K562 (cell line): ENCODE results near the gene MCRS1. TPM values are rescaled to one million over a fixed set of nuclear protein-coding genes. Genes with fewer than 3 reads are reported as not detected.

Experiments used
- ATAC-seq: fragments of 200-7000 bp; cut with Tn5 transposase; 3 replicates; pipeline ENCODE4 v1.9.1; 2020; ENCODE audit warnings: moderate library complexity
- BruUV-seq: library from RNA; stranded (reverse); fragments of 400-500 nt; replicated peaks from 2 replicates; lab custom pipeline; 2021; lab: Mats Ljungman, UMichigan
- CTCF ChIA-PET: fragments of 300-600 bp; formaldehyde crosslinking; extraction: SDS; loops from one replicate; lab custom pipeline; 2021; ENCODE audit warnings: low intra/inter-chr PET ratio; lab: Yijun Ruan, JAX
- POLR2A ChIA-PET: fragments of 300-600, 350-650 bp; sonication (Branson Sonifier 250); formaldehyde crosslinking; extraction: SDS; loops from one replicate; lab custom pipeline; 2021; ENCODE audit warnings: antibody characterized with exemption, inconsistent platforms; lab: Yijun Ruan, JAX
- DNase-seq, 4 experiments: peaks; one replicate each; pipeline versions ENCODE4 v3.0.0 to v3.0.0-alpha.2; 2011 to 2018; ENCODE audit warnings: low spot score in 3 of 4, mixed read lengths in 3 of 4; ENCODE audit errors: extremely low read depth in 1 of 4
- FAIRE-seq: peaks from 2 replicates; lab custom pipeline; 2011; peaks lifted over from hg19 to GRCh38; lab: Jason Lieb, UNC
- H2AFZ ChIP-seq: 2 replicates; pipeline ENCODE4 v1.6.0; 2011; ENCODE audit warnings: low read depth, low read length, control low read depth, inconsistent platforms
- H3K27ac ChIP-seq: fragments of 200-600 bp; 3 replicates; pipeline ENCODE4 v1.8.0; 2011; ENCODE audit warnings: low read depth, mild to moderate bottlenecking, control low read depth, inconsistent platforms, low read length, moderate library complexity, mixed read lengths; ENCODE audit errors: extremely low read depth
- H3K27me3 ChIP-seq, 2 experiments: fragments of 300-600 bp in 1 of 2; 2 replicates in 1 of 2; 3 replicates in 1 of 2; pipeline versions ENCODE4 v1.6.0 to v1.8.0; 2011; ENCODE audit warnings: inconsistent platforms in 2 of 2, low read length in 2 of 2, mild to moderate bottlenecking in 1 of 2, mixed read lengths in 1 of 2, moderate library complexity in 1 of 2; ENCODE audit not compliant: control insufficient read depth in 2 of 2, insufficient read depth in 2 of 2
- H3K36me3 ChIP-seq: fragments of 300-600 bp; 3 replicates; pipeline ENCODE4 v1.8.0; 2011; ENCODE audit warnings: mild to moderate bottlenecking, low read length, inconsistent platforms; ENCODE audit not compliant: control insufficient read depth, insufficient read depth
- H3K4me1 ChIP-seq, 2 experiments: fragments of 200-600 bp in 1 of 2; replicated peaks in 1 of 2; 2 replicates in 1 of 2; 3 replicates in 1 of 2; pipeline versions ENCODE4 v1.5.1 to v1.8.0; 2011; ENCODE audit warnings: inconsistent platforms in 2 of 2, low read length in 2 of 2, mild to moderate bottlenecking in 1 of 2, mixed read lengths in 1 of 2, moderate library complexity in 1 of 2; ENCODE audit not compliant: control insufficient read depth in 2 of 2, insufficient read depth in 2 of 2
- H3K4me2 ChIP-seq: 2 replicates; pipeline ENCODE4 v1.6.1; 2011; ENCODE audit warnings: low read length, control low read depth, inconsistent platforms, mixed read lengths; ENCODE audit not compliant: insufficient read depth
- H3K4me3 ChIP-seq: fragments of 200-600 bp; sonication (generic), shearing (Covaris generic); 2 replicates; pipeline ENCODE4 v1.5.1; 2016; ENCODE audit warnings: control low read depth, inconsistent platforms
- H3K79me2 ChIP-seq: fragments of 200-600 bp; 3 replicates; pipeline ENCODE4 v1.8.0; 2011; ENCODE audit warnings: low read length, inconsistent platforms; ENCODE audit not compliant: control insufficient read depth, insufficient read depth
- H3K9ac ChIP-seq, 2 experiments: 2 replicates each; pipeline versions ENCODE4 v1.6.0 to v1.6.1; 2011; ENCODE audit warnings: low read depth in 2 of 2, low read length in 2 of 2, control low read depth in 1 of 2, inconsistent platforms in 1 of 2, mild to moderate bottlenecking in 1 of 2, mixed read lengths in 1 of 2; ENCODE audit not compliant: insufficient read depth in 1 of 2
- H3K9me1 ChIP-seq: one replicate; pipeline ENCODE4 v1.6.0; 2011; ENCODE audit warnings: inconsistent platforms, mild to moderate bottlenecking, low read length, moderate library complexity; ENCODE audit not compliant: control insufficient read depth, insufficient read depth
- H3K9me3 ChIP-seq: replicated peaks from 2 replicates; pipeline ENCODE4 v1.5.1; 2011; ENCODE audit warnings: low read depth, low read length, inconsistent platforms; ENCODE audit not compliant: control insufficient read depth, insufficient read depth
- H4K20me1 ChIP-seq: replicated peaks from 2 replicates; pipeline ENCODE4 v1.6.1; 2011; ENCODE audit warnings: low read length, inconsistent platforms, mixed read lengths; ENCODE audit not compliant: control insufficient read depth, insufficient read depth
- DDX20 ChIP-seq: fragments of 450-650 bp; IDR thresholded peaks from 2 replicates; pipeline ENCODE4 v1.6.1; 2016; ENCODE audit warnings: missing genetic modification characterization, low read depth, mild to moderate bottlenecking, missing compliant biosample characterization, moderate library complexity
- UBTF ChIP-seq, 2 experiments: IDR thresholded peaks; 2 replicates each; pipeline ENCODE4 v1.6.1; 2012; ENCODE audit warnings: improper control_type of control experiment in 2 of 2, low read depth in 2 of 2, low read length in 2 of 2, borderline replicate concordance in 1 of 2
- WGBS: fragments of 100-300 bp; shearing (Covaris generic); methylation state at CpG from one replicate; pipeline ENCODE4 v1.1.6; 2016; ENCODE audit warnings: low coverage, mixed read lengths; ENCODE audit not compliant: insufficient coverage; ENCODE audit errors: missing lambda C conversion rate; 5-methylcytosine and 5-hydroxymethylcytosine counted together
- in situ Hi-C: fragments of 300-500 bp; cut with MboI; formaldehyde crosslinking; loops from 4 replicates; pipeline ENCODE4 v1.15.0; 2018; ENCODE audit warnings: inconsistent platforms, mixed read lengths
- intact Hi-C: fragments of 100-400 bp; cut with micrococcal nuclease; formaldehyde crosslinking; loops from 2 replicates; pipeline ENCODE4 v1.14.2; 2022
- polyA plus RNA-seq, 8 experiments: library from polyadenylated mRNA; depleted of rRNA in 4 of 8; stranded (reverse) in 5 of 8; unstranded in 3 of 8; fragments of >200 nt; fragmentation: Nextera tagmentation in 2 of 8; fragmentation: Illumina TruSeq in 1 of 8; extraction: Ambion mirVana in 2 of 8; extraction: Trizol in 1 of 8; gene quantifications; 2 replicates each; pipeline versions ENCODE4 v1.2.1 to v1.2.3, GENCODE V29; 2011 to 2014; ENCODE audit warnings: inconsistent platforms in 1 of 8, missing spikeins in 1 of 8
- total RNA-seq, 7 experiments: library from RNA; depleted of rRNA in 6 of 7; stranded (reverse); fragments of >200 nt in 6 of 7; fragmentation: Illumina TruSeq in 2 of 7; extraction: Trizol in 2 of 7; gene quantifications; 2 replicates each; pipeline versions ENCODE4 v1.2.1 to v1.2.3, GENCODE V29; 2011 to 2021; ENCODE audit warnings: low replicate concordance in 1 of 7

Gene MCRS1
- total and polyA plus RNA-seq, 9 of the 15 experiments (the other 6 are each of a cell fraction or from before 2014, with no cell fraction given), result 50.0 to 100 (median 73.2) TPM

- no peak for FAIRE-seq
- TF ChIP-seq UBTF (IDR thresholded peaks at IDR 0.05; ENCODE audit: borderline replicate concordance in 1 of 2, low read depth in 2 of 2, low read length in 2 of 2) (no peak), DDX20 (tag) (no peak)
- TF ChIP-seq, all 486 proteins: peak for 0
- ChIA-PET POLR2A (interaction anchor here (1.2 to 1.4 kb wide), 2 partner anchors 10 to 12 kb away, joined by 6 to 7 read pairs; no protein-coding TSS in a partner anchor), CTCF (interaction anchor here (0.6 kb wide), 1 partner anchor 541 kb away, joined by 4 read pairs; no protein-coding TSS in a partner anchor)
- Histone ChIP-seq H3K27ac (no peak overlapping the region), H4K20me1 (0 out of 2 replicates have a peak, but pooled peaks cover 3% of the 10 kb centered on the region), H3K9ac (no peak overlapping the region; a peak in 1 of 4 replicates), H3K79me2 (no peaks in the 10 kb centered on the region), H3K4me3 (no peak overlapping the region), H3K27me3 (peaks cover 13 to 58% of the 10 kb centered on the region in 2 experiments; a peak in 4 of 5 replicates), H3K4me1 (peaks cover 0 to 17% of the 10 kb centered on the region in 2 experiments; a peak in 3 of 5 replicates), H3K9me3 (no peaks in the 10 kb centered on the region), H3K36me3 (no peaks in the 10 kb centered on the region), H2AFZ (no peak overlapping the region), H3K4me2 (no peak overlapping the region), H3K9me1 (peaks cover 3% of the 10 kb centered on the region)
- ATAC-seq, result no peak
- in situ Hi-C loops (no loop called here), intact Hi-C loops (no loop called here)
- BruUV-seq, result no TSS peak
- 57% methylated on average over 19 of the region's 28 CpGs for WGBS
- no peak for DNase-seq
Measured at GRCh38 chr12:49549735-49550692, 17.9 kb downstream of the MCRS1 start.
